HG03520 (cell line): Measurements from ENCODE around the gene CYB5A.
"Not testable (repeated sequence)": the region's sequence is repeated elsewhere in the genome, so short reads cannot be mapped to it uniquely, and the experiment has no call there.

ENCODE experiments used
- ATAC-seq: cut with Tn5 transposase; IDR thresholded peaks from one replicate; pipeline ENCODE4 v1.9.1; 2021; ENCODE audit warnings: mild to moderate bottlenecking, moderate library complexity; ENCODE audit not compliant: unreplicated experiment

Gene CYB5A, protein sequence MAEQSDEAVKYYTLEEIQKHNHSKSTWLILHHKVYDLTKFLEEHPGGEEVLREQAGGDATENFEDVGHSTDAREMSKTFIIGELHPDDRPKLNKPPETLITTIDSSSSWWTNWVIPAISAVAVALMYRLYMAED

DNA sequence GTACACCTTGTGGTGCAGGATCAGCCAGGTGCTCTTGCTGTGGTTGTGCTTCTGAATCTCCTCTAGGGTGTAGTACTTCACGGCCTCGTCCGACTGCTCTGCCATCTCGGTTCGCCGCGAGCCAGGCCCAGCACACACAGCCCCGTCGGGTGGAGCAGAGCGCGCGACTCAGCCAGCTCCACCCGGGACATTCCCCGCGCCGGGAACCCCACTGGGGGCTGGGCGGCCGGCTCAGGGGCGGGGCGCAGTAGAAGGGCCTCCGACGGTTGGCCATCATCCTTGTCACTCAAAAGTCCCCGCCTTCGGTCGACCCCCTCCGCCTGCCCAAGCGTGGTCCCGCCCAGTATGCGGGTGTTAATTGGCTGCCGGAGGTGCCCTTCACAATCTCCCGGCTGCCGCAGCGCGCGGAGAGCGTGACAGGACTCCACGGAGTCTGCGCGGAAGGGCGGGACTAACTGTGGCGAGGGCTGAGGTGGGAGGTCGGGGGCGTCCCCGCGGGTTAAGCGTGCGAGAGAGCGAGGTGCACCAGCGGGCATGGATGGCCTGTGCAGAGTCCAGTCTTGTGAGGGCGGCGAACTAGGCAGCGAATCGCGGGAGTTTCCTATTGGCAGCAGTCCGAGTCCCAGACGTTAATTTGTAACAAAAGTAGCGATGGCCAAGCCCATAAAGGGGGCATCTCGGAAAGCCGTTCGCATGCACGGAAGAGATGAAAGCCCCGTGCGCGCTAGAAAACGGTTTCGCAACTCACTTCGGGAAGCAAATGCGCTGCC is at the start of gene CYB5A:
CYB5A (minus strand) TSS at position 193 of the 770 bp plus-strand sequence; CDS start at position 105, 88 bp downstream.
- ATAC-seq = peak; percentile 99

DNA sequence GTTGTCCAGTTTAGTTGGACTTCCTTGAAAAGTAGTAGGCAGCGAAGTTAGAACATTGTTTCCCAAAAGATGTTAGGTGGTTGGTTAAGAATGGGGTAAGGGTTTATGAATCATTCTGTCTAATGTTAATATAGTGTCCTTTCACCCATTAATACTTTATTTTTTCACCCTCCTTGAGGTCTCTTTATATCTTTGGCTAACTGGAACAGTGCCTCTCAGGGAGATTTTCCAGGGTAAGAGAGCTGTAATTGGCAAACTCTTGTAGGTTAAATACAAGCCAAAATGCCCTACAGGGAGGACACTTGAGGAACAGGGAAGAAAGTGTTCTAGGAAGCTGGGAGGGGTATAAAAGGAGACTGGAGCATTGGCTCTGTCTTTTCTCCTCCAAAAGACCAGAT is 46.1 kb upstream of the CYB5A start:
- no peak for ATAC-seq

DNA sequence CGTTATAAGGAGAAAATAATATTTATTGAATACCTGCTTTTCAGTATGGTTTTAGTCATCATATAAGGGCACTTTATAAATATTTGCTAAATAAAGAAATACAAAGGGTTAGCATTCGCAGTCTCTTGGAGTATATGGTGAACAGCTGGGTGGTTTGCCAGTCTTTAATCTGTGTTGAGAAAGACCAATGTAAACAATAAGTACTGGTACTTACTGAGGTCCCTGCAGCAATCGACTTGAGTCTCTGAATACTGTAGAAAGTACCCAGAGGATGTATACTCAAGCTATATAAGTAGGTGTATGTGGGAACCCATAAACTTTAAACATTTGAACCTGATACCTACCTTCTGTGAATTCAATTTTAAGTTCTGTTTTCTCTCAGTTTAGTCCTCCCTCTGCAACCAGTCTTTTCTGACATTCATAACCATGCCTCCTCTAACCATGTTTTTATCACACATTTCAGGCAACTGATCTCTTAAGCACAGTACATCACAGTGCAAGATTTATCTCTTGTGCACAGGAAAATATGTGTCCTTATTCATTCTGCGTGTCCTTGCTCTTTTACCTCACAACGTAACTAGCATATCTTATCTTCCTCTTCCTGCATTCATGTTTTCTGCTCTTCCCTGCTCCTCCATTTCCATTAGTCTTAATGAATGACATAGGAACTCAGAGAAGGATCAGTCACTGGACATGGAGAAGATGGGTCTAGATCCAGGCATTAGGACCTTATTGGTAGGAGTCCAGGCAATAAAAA is 45.6 kb upstream of the CYB5A start:
- no peak for ATAC-seq

DNA sequence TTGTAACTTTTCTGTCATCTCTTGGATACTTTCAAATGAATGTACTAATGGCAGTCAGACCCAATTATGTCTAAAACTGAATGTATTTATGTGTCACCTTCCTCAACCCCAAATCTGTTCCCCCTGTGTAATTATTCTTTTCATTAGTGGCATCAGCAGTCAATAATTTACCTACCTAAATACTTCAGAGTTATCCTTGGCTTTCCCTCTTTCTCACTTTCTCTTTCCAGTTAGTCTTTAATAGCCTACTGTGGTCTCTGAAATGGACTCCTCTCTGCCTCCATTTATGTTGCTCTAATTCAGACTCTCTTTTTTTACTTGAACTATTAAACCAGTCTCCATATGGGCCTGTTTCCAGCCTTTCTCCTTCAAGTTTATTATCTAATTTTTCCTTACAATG is 44.9 kb upstream of the CYB5A start:
- ATAC-seq = no peak

DNA sequence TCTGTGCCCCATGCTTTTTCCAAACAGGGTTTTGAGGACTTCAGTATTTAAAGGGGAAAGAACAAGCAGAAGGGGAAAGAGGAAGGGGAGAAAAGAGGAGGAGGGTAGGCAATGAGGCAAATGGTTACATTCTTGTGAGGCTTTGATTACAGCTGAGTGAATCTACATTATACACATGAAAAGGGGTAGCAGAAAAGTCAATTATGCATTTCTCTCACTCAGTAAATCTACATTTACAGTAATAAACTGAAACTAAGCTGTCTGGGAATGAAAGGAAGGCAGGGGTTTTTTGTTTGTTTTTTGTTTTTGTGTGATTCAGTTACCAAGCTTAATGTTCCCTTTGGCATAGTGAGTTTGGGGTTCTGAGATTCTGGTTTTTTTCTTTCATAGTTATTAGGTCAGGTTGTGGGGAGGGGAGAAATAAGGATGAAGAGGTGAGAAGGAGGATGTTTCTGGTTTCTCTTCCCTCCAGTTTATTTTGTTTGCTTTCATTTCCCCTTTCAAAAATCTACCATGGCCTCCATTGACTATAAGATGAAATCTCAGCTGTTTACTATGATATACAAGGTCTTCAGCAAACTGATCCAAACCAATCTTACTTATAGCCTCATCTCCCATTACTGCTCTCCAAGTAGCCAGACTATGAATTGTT is 42.6 kb upstream of the CYB5A start:
- peak; percentile 59 for ATAC-seq

DNA sequence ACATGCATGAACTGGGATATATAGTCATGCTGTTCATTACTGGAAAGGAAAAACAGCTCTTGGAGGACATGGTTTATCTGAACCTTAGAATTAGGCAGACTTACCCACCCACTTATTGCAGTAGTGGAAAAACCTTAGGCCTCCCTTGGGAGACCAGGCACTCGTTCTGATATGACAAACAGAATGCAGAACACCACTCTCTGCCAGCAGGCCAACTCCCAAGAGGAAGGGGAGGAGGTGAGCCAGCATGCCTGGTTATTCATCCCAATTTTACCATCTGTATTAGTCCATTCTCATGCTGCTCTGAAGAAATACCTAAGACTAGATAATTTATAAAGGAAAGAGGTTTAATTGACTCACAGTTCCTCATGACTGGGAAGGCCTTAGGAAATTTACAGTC is 41.3 kb upstream of the CYB5A start:
- no peak for ATAC-seq

DNA sequence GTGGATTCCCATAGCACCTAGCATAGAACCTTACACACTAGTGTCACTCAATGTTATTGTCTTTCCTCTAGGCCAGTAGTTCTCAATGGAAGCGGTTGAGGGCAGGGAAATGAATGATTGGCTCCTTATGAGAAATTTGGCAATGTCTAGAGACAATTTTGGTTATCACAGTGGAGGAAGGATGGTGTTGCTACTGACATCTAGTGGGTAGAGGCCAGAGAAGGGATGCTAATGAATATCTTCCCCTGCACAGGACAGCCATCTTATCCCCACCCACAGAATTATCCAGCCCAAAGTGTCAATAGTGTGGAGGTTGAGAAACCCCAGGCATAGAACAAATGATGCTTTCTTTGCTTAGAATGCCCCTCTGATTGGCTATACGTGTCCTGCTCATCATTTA is 39.6 kb upstream of the CYB5A start:
- ATAC-seq = no peak

DNA sequence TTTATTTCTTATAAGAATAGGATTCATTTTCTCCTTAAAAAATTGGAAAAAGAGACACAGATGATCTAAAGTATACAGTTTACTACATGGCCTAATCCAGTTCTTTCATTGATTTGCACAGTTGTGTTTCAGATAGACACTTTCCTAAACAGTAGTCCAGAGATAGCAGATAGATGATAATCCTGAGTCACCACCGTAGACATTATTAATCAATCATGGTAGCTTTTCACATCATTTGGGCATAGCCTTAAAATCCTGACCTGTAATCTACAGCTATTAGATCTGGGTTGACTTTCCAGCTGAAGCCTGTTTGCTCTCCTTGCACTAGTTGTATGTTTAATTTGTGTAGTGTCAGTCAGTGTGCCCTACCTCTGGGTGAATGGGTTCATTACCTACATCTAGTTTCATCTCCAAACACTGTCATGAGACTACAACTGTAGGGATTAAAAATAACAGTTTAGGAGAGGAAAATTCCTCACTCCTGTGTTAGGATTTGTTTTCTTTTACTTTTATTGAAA is 38.0 kb upstream of the CYB5A start:
- no peak for ATAC-seq

DNA sequence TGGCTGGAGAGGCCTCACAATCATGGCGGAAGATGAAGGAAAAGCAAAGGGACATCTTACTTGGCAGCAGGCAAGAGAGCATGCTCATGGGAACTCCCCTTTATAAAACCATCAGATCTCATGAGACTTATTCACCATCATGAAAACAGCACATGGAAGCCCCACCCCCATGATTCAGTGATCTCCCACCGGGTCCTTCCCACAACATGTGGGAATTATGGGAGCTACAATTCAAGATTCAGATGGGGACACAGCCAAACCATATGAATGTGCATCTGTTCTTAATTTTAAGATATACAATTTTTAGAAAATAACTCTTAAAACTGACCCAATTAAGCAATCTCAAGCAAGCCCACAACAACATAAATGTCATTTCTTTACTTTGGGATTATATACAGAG is 36.4 kb upstream of the CYB5A start:
- no peak for ATAC-seq

DNA sequence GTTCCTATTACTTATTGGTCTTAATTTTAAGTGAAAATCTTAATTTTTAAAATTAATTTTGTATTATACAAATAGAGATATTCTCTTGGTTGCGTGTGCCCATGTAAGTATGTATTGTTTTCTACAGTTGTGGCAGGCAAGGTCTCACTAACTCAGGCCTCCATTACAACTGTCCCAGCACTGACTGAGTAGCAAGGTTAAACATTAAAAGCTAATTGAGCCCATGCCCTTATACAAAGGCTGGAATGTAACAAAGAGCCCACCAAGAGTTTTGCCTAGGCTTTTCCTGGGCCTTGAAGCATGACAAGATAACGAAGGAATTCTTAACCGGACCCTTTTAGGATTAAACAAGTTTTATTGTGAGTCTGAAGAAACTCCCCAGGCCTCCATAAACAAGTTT is 35.0 kb upstream of the CYB5A start:
- ATAC-seq = not testable (repeated sequence)

DNA sequence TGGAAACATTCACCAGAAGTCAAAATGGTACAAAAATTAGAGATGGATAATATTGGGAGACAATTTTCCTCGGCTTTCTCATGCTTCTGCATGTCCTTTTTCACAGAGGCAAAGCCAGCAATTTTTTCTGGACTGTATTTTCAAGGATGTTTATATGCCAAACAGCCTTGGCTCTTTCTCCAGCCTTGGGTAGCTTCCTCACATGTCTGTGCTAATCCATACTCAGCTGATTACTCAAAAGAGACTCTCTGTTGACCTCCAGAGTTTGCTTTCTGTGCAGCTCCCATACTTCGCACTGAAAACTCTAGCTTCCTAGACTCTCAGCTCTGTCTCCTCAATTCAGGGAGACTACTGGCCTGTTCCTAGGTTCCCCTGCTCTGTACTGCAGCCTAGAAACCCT is 34.5 kb upstream of the CYB5A start:
- no peak for ATAC-seq

DNA sequence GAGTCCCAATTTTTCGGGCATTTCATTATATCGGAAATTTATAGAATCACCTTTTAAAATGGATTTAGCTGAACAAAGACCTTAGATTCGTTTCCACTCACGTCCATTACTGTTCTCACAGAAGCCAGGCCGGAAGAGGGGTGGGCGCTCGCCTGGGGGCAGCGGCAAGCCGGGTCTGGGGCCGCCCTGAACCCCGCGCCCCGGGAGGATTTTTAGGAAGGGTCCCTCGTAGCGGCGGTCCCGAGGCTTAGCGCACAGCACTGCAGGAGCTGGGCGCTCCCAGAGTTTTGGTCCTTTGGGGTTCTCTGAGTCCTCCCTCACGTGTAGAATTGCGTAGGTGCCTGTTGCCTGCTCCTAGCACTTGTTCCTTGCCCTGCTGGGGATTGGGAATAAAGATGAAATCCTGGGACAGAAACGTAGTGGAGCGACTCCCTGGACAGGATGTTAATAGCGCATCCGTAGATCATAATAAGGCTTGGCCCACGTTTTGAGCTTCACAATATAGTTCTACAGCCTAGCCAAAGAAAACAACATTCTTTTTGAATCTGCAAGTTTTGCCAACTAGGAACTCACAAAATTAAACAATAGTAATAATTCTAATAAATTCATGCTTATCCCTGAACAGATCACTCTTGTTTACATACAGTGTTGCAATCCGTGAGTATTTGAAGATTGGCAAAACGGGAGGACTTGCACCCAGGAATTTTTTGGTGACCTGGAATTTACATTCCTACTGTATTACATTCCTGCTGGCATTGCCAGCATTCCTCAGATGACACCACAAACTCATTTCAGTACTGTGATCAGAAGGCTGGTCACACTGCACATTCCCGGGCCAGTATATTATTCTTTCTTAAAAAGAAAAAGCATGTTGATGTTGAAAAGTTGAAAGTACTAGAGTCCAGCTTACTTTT is 24.8 kb upstream of the CYB5A start:
- ATAC-seq = no peak

DNA sequence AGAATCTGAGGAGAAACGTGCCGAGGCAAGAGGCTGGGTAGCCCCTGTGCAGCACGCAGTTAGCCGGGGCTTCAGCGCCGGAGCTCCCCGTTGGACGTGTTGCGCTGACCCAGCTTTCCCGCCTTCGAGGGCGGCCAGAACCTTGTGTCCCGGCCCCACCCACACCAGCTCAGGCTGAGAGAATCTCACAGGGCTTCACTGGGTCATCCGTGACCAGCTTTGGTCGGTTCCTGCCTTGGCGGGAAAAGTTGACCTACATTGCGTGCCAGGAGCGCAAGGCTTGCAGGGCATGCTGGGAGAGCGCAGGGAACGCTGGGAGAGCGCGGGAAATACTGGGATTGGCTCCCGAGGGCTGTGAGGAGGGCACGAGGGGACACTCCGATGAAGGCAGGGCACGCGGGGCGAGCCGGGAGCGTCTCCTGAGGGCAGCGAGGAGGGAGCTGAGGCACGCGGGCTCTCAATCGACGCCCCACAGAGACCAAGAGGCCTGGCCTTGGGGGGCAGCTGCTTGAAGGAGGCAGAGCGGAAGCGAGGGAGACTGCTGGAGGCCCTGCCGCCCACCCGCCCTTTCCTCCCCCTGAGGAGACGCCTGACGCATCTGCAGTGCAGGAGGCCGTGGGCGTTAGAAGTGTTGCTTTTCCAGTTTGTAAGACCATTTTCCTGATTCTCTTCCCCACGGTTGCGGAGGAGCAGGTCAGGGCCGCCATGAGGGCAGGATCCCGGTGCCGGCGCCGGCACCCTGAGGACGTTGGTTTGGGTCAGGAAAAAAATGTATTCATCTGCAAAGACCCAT is 23.9 kb upstream of the CYB5A start, which contains the start of gene C18orf63:
C18orf63 (plus strand) TSS at position 376 of the 793 bp plus-strand sequence. CDS start 2,027 bp downstream, outside the sequence.
- ATAC-seq = no peak

DNA sequence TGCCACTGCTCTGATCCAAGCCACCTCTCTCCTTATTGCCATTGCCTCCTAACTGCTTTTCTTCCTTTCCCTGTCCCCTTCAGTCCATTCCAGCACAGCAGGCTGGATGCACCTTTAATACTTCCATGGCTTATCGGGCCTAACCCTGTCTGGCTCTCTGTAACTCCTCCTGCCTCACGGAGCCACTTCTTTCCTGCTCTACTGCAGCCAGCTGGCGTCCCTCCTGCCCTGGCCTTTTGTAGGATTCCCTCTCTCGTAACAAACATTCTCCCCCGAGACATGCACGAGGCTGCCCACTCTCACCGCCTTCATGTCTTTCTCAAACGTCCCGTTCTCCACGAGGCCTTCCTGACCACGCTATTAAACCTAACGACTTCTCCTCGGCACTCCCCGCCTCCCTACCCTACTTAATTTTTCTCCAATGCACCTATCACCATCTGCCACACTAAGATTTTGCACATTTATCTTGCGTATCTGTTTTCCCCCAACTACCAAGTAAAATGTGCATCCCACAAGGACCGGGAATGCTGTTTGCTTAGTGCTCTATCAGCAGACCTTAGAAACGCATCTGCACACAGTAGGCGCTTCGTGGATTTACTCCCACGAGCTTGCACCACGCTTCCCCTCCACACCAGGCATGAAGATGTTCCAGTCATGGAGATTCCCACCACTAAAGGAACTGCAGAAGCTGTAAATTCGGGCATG is 23.1 kb upstream of the CYB5A start:
- no peak for ATAC-seq

DNA sequence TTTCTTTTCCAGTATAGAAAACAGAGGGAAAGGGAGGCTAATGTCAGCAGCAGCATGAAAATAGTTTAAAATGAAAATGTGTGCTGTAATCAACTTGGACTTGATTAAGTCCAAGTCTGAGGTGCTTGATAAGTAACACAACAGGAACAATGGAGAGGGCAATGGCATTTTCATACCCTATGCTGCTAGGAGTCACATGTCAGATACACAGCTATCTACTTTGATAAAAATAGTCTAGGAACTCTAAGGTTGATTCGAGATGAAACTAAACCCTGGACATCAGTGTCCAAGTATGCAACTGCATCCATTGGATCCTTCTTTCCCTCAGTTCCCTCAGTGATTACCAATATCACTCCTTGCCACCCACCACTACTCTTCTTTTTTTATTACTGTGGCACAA is 19.2 kb upstream of the CYB5A start:
- ATAC-seq = no peak

DNA sequence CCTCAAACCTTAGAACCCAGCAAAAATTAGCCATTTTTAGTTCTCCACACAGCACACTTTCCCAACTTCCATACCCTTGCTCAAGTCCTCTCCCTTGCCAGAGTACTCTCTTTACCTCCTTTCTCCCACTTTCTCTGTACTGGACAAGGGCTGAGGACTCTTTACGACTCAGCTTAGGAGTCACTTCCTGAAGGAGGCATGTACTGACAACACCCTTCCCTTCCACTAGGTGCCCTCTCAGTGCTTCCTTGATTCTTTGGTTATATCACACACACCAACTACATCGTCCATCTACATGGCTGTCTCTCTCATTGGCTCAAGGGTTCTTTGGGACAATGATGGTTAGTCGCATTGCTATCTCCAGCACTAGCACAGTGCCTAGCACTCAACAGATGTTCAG is 18.6 kb upstream of the CYB5A start:
- peak; percentile 84 for ATAC-seq

DNA sequence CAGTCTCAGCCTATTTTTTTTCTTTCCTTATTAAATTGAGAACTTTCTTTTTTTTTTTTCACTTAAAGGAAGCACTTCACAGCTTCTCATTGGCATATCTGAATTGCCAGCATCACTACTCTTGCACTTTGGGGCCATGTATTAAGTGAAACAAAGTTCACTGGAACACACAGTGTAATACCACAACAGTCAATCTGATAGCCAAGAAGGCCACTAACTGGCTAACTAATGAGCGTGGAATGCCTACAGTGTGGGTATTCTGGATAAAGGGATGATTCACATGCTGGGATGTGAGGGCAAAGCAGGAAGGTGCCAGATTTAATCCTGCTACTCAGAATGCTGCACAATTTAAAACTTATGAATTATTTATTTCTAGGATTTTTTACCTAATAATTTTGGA is 12.2 kb upstream of the CYB5A start:
- ATAC-seq = no peak

DNA sequence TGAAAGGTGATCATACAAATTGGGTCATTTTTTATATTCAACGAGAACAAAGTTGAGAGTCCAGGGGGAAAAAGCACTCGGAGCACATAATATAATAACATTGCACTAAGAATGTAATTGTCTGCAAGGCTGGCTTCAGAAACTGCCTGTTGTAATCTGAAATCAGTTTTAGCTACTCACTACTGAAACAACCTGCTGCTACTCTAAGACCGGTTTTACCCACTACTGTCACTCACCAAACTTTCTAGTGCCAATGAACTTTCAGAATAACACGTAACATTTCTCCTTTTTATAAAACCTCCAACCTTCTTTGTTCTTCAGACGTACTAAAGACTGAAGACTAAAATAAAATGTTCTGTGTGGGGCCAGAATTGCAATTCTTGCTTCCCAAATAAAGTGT is 11.5 kb upstream of the CYB5A start:
- ATAC-seq = no peak

DNA sequence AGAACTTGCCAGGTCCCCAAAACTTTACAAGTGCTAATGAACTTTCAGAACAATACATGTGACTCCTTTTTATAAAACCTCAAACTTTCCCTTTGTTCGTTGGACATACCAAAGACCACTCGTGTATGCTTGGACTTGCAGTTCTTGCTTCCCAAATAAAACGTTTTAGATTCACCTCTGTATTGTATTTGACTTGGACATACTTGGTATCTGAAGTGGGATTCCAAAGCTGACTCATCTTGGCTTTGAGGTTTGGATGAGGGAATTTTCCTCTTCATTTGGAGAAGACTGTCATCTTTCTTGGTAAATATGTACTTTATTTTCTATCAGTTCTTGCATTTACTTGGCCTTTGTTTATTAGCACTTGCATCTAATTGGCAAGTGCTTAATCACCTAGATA is 8.0 kb upstream of the CYB5A start:
- ATAC-seq = no peak
